K562 (cell line): Measurements from ENCODE around the gene AHCYL1. TPM values are rescaled to one million over a fixed set of nuclear protein-coding genes. Genes with fewer than 3 reads are reported as not detected.

Experiments used
- ATAC-seq: fragments of 200-7000 bp; cut with Tn5 transposase; 3 replicates; pipeline ENCODE4 v1.9.1; 2020; ENCODE audit warnings: moderate library complexity
- BruUV-seq: library from RNA; stranded (reverse); fragments of 400-500 nt; replicated peaks from 2 replicates; lab custom pipeline; 2021; lab: Mats Ljungman, UMichigan
- CTCF ChIA-PET: fragments of 300-600 bp; formaldehyde crosslinking; extraction: SDS; loops from one replicate; lab custom pipeline; 2021; ENCODE audit warnings: low intra/inter-chr PET ratio; lab: Yijun Ruan, JAX
- POLR2A ChIA-PET: fragments of 300-600, 350-650 bp; sonication (Branson Sonifier 250); formaldehyde crosslinking; extraction: SDS; loops from one replicate; lab custom pipeline; 2021; ENCODE audit warnings: antibody characterized with exemption, inconsistent platforms; lab: Yijun Ruan, JAX
- DNase-seq, 4 experiments: peaks; one replicate each; pipeline versions ENCODE4 v3.0.0 to v3.0.0-alpha.2; 2011 to 2018; ENCODE audit warnings: low spot score in 3 of 4, mixed read lengths in 3 of 4; ENCODE audit errors: extremely low read depth in 1 of 4
- FAIRE-seq: peaks from 2 replicates; lab custom pipeline; 2011; peaks lifted over from hg19 to GRCh38; lab: Jason Lieb, UNC
- H2AFZ ChIP-seq: 2 replicates; pipeline ENCODE4 v1.6.0; 2011; ENCODE audit warnings: low read depth, low read length, control low read depth, inconsistent platforms
- H3K27ac ChIP-seq: fragments of 200-600 bp; 3 replicates; pipeline ENCODE4 v1.8.0; 2011; ENCODE audit warnings: low read depth, mild to moderate bottlenecking, control low read depth, inconsistent platforms, low read length, moderate library complexity, mixed read lengths; ENCODE audit errors: extremely low read depth
- H3K27me3 ChIP-seq, 2 experiments: fragments of 300-600 bp in 1 of 2; 2 replicates in 1 of 2; 3 replicates in 1 of 2; pipeline versions ENCODE4 v1.6.0 to v1.8.0; 2011; ENCODE audit warnings: inconsistent platforms in 2 of 2, low read length in 2 of 2, mild to moderate bottlenecking in 1 of 2, mixed read lengths in 1 of 2, moderate library complexity in 1 of 2; ENCODE audit not compliant: control insufficient read depth in 2 of 2, insufficient read depth in 2 of 2
- H3K36me3 ChIP-seq: fragments of 300-600 bp; 3 replicates; pipeline ENCODE4 v1.8.0; 2011; ENCODE audit warnings: mild to moderate bottlenecking, low read length, inconsistent platforms; ENCODE audit not compliant: control insufficient read depth, insufficient read depth
- H3K4me1 ChIP-seq, 2 experiments: fragments of 200-600 bp in 1 of 2; replicated peaks in 1 of 2; 2 replicates in 1 of 2; 3 replicates in 1 of 2; pipeline versions ENCODE4 v1.5.1 to v1.8.0; 2011; ENCODE audit warnings: inconsistent platforms in 2 of 2, low read length in 2 of 2, mild to moderate bottlenecking in 1 of 2, mixed read lengths in 1 of 2, moderate library complexity in 1 of 2; ENCODE audit not compliant: control insufficient read depth in 2 of 2, insufficient read depth in 2 of 2
- H3K4me2 ChIP-seq: 2 replicates; pipeline ENCODE4 v1.6.1; 2011; ENCODE audit warnings: low read length, control low read depth, inconsistent platforms, mixed read lengths; ENCODE audit not compliant: insufficient read depth
- H3K4me3 ChIP-seq: fragments of 200-600 bp; sonication (generic), shearing (Covaris generic); 2 replicates; pipeline ENCODE4 v1.5.1; 2016; ENCODE audit warnings: control low read depth, inconsistent platforms
- H3K79me2 ChIP-seq: fragments of 200-600 bp; 3 replicates; pipeline ENCODE4 v1.8.0; 2011; ENCODE audit warnings: low read length, inconsistent platforms; ENCODE audit not compliant: control insufficient read depth, insufficient read depth
- H3K9ac ChIP-seq, 2 experiments: 2 replicates each; pipeline versions ENCODE4 v1.6.0 to v1.6.1; 2011; ENCODE audit warnings: low read depth in 2 of 2, low read length in 2 of 2, control low read depth in 1 of 2, inconsistent platforms in 1 of 2, mild to moderate bottlenecking in 1 of 2, mixed read lengths in 1 of 2; ENCODE audit not compliant: insufficient read depth in 1 of 2
- H3K9me1 ChIP-seq: one replicate; pipeline ENCODE4 v1.6.0; 2011; ENCODE audit warnings: inconsistent platforms, mild to moderate bottlenecking, low read length, moderate library complexity; ENCODE audit not compliant: control insufficient read depth, insufficient read depth
- H3K9me3 ChIP-seq: replicated peaks from 2 replicates; pipeline ENCODE4 v1.5.1; 2011; ENCODE audit warnings: low read depth, low read length, inconsistent platforms; ENCODE audit not compliant: control insufficient read depth, insufficient read depth
- H4K20me1 ChIP-seq: replicated peaks from 2 replicates; pipeline ENCODE4 v1.6.1; 2011; ENCODE audit warnings: low read length, inconsistent platforms, mixed read lengths; ENCODE audit not compliant: control insufficient read depth, insufficient read depth
- ATF4 ChIP-seq: fragments of 450-650 bp; formaldehyde crosslinking; IDR thresholded peaks from 2 replicates; pipeline ENCODE4 v1.4.0; 2022; ENCODE audit warnings: mild to moderate bottlenecking, moderate library complexity
- BCOR ChIP-seq: fragments of 450-650 bp; IDR thresholded peaks from 2 replicates; pipeline ENCODE4 v1.6.1; 2016
- CBX5 ChIP-seq: IDR thresholded peaks from 2 replicates; pipeline ENCODE4 v1.6.1; 2014; ENCODE audit warnings: low read depth, borderline replicate concordance
- ETV6 ChIP-seq, 3 experiments: fragments of 150-350 bp in 1 of 3; sonication (generic) in 1 of 3; formaldehyde crosslinking in 1 of 3; IDR thresholded peaks; 2 replicates each; pipeline versions ENCODE4 v1.6.1 to v1.8.0; 2014 to 2022; ENCODE audit warnings: borderline replicate concordance in 2 of 3, low read depth in 2 of 3, antibody characterized with exemption in 1 of 3, low read length in 1 of 3, mild to moderate bottlenecking in 1 of 3, missing genetic modification reagents in 1 of 3
- GABPB1 ChIP-seq: sonication (generic); formaldehyde crosslinking; IDR thresholded peaks from 2 replicates; pipeline ENCODE4 v1.8.0; 2022; ENCODE audit warnings: mild to moderate bottlenecking, missing genetic modification reagents
- HMG20B ChIP-seq: fragments of 250-450 bp; sonication (Bioruptor Pico); IDR thresholded peaks from 2 replicates; pipeline ENCODE4 v1.5.0; 2021; ENCODE audit warnings: mild to moderate bottlenecking
- HOXB6 ChIP-seq: fragments of 250-450 bp; sonication (Bioruptor Pico); IDR thresholded peaks from 2 replicates; pipeline ENCODE4 v1.5.1; 2022; ENCODE audit warnings: mild to moderate bottlenecking, borderline replicate concordance
- ILF3 ChIP-seq: fragments of 450-650 bp; IDR thresholded peaks from 2 replicates; pipeline ENCODE4 v1.6.1; 2018; ENCODE audit warnings: antibody characterized with exemption, mild to moderate bottlenecking, moderate library complexity, borderline replicate concordance
- MAFF ChIP-seq: IDR thresholded peaks from 2 replicates; pipeline ENCODE4 v1.6.1; 2012; ENCODE audit warnings: low read length, improper control_type of control experiment
- NUFIP1 ChIP-seq: fragments of 450-650 bp; IDR thresholded peaks from 2 replicates; pipeline ENCODE4 v1.6.1; 2018; ENCODE audit not compliant: partially characterized antibody
- PTTG1 ChIP-seq: fragments of 450-650 bp; IDR thresholded peaks from 2 replicates; pipeline ENCODE4 v1.6.1; 2016; ENCODE audit warnings: low read depth, mild to moderate bottlenecking, missing genetic modification characterization, missing compliant biosample characterization
- RUNX1 ChIP-seq: sonication (generic); IDR thresholded peaks from 2 replicates; pipeline ENCODE4 v1.6.1; 2016; ENCODE audit warnings: antibody characterized with exemption, low read depth
- TSC22D4 ChIP-seq: fragments of 450-650 bp; IDR thresholded peaks from 2 replicates; pipeline ENCODE4 v1.6.1; 2016; ENCODE audit warnings: missing genetic modification characterization, missing biosample characterization, control low read depth
- U2AF2 ChIP-seq: fragments of 200-400 bp; formaldehyde crosslinking; optimal IDR thresholded peaks from 2 replicates; pipeline ENCODE3; 2017; ENCODE audit warnings: low read depth, mild to moderate bottlenecking, low read length
- ZBED1 ChIP-seq: IDR thresholded peaks from 2 replicates; pipeline ENCODE4 v1.6.1; 2014
- ZFP1 ChIP-seq: fragments of 450-650 bp; formaldehyde crosslinking; IDR thresholded peaks from 2 replicates; pipeline ENCODE4 v1.4.0; 2020; ENCODE audit warnings: mild to moderate bottlenecking, mixed read lengths
- ZFX ChIP-seq: sonication (generic); formaldehyde crosslinking; IDR thresholded peaks from 2 replicates; pipeline ENCODE4 v1.8.0; 2022; ENCODE audit warnings: mild to moderate bottlenecking, missing genetic modification reagents, moderate library complexity
- ZNF239 ChIP-seq: fragments of 250-450 bp; sonication (Bioruptor Pico); IDR thresholded peaks from 2 replicates; pipeline ENCODE4 v1.4.0; 2020; ENCODE audit warnings: mild to moderate bottlenecking
- ZNF280B ChIP-seq: fragments of 250-450 bp; sonication (Bioruptor Pico); IDR thresholded peaks from 2 replicates; pipeline ENCODE4 v1.5.1; 2021; ENCODE audit warnings: mild to moderate bottlenecking
- ZNF57 ChIP-seq: fragments of 450-650 bp; formaldehyde crosslinking; IDR thresholded peaks from 2 replicates; pipeline ENCODE4 v1.4.0; 2020; ENCODE audit warnings: mild to moderate bottlenecking, moderate library complexity
- ZNF583 ChIP-seq: fragments of 250-450 bp; sonication (Bioruptor Pico); IDR thresholded peaks from 2 replicates; pipeline ENCODE4 v1.4.0; 2020
- WGBS: fragments of 100-300 bp; shearing (Covaris generic); methylation state at CpG from one replicate; pipeline ENCODE4 v1.1.6; 2016; ENCODE audit warnings: low coverage, mixed read lengths; ENCODE audit not compliant: insufficient coverage; ENCODE audit errors: missing lambda C conversion rate; 5-methylcytosine and 5-hydroxymethylcytosine counted together
- in situ Hi-C: fragments of 300-500 bp; cut with MboI; formaldehyde crosslinking; loops from 4 replicates; pipeline ENCODE4 v1.15.0; 2018; ENCODE audit warnings: inconsistent platforms, mixed read lengths
- intact Hi-C: fragments of 100-400 bp; cut with micrococcal nuclease; formaldehyde crosslinking; loops from 2 replicates; pipeline ENCODE4 v1.14.2; 2022
- polyA plus RNA-seq, 8 experiments: library from polyadenylated mRNA; depleted of rRNA in 4 of 8; stranded (reverse) in 5 of 8; unstranded in 3 of 8; fragments of >200 nt; fragmentation: Nextera tagmentation in 2 of 8; fragmentation: Illumina TruSeq in 1 of 8; extraction: Ambion mirVana in 2 of 8; extraction: Trizol in 1 of 8; gene quantifications; 2 replicates each; pipeline versions ENCODE4 v1.2.1 to v1.2.3, GENCODE V29; 2011 to 2014; ENCODE audit warnings: inconsistent platforms in 1 of 8, missing spikeins in 1 of 8
- total RNA-seq, 7 experiments: library from RNA; depleted of rRNA in 6 of 7; stranded (reverse); fragments of >200 nt in 6 of 7; fragmentation: Illumina TruSeq in 2 of 7; extraction: Trizol in 2 of 7; gene quantifications; 2 replicates each; pipeline versions ENCODE4 v1.2.1 to v1.2.3, GENCODE V29; 2011 to 2021; ENCODE audit warnings: low replicate concordance in 1 of 7

Gene AHCYL1
- total and polyA plus RNA-seq, 9 of the 15 experiments (the other 6 are each of a cell fraction or from before 2014, with no cell fraction given) = 27.3 to 118 (median 44.5) TPM

- Histone ChIP-seq H3K4me1 (peaks cover 9 to 32% of the 10 kb centered on the region in 2 experiments; a peak in 4 of 5 replicates), H3K36me3 (peaks cover 63% of the 10 kb centered on the region), H3K9me1 (no peaks in the 10 kb centered on the region), H3K4me2 (no peak overlapping the region), H2AFZ (no peak overlapping the region), H3K4me3 (no peak overlapping the region), H3K27ac (no peak overlapping the region), H3K9ac (no peak overlapping the region), H4K20me1 (peaks cover 8% of the 10 kb centered on the region; the same call in 1 of the 2 replicates), H3K27me3 (no peaks in the 10 kb centered on the region), H3K9me3 (no peaks in the 10 kb centered on the region), H3K79me2 (peaks cover 84% of the 10 kb centered on the region)
- intact Hi-C loops (no loop called here), in situ Hi-C loops (loop anchor here (5.0 kb wide), 2 partner anchors 347 to 442 kb away; partner anchors contain the start of gene GNAI3)
- POLR2A ChIA-PET = interaction anchor here (1.2 kb wide), 2 partner anchors 9 to 14 kb away, joined by 4 read pairs; no protein-coding TSS in a partner anchor
- WGBS = 79% methylated on average over 9 of the region's 9 CpGs
- ATAC-seq = no peak
- CTCF ChIA-PET = no interaction called here
- DNase-seq = no peak
- FAIRE-seq = no peak
- BruUV-seq = no TSS peak
- TF ChIP-seq TSC22D4 (tag) (no peak), U2AF2 (no peak), BCOR (no peak), NUFIP1 (no peak), MAFF (no peak), ETV6 (IDR thresholded peaks at IDR 0.05; ENCODE audit: borderline replicate concordance in 1 of 2, low read depth in 2 of 2, low read length in 1 of 2) (no peak), ETV6 (CRISPR knock-in tag; IDR thresholded peaks at IDR 0.05; ENCODE audit: borderline replicate concordance) (no peak), ATF4 (CRISPR knock-in tag) (peak; percentile 48; the same call in 1 of the 2 replicates), ZFX (CRISPR knock-in tag) (no peak), ZNF239 (CRISPR knock-in tag) (peak; percentile 24; the same call in 1 of the 2 replicates), CBX5 (no peak), PTTG1 (tag) (0 out of 2 replicates have a peak, but pooled peaks have one; percentile 17), ZNF583 (CRISPR knock-in tag) (no peak), ILF3 (no peak), ZBED1 (no peak), HOXB6 (no peak), ZNF280B (no peak), ZFP1 (CRISPR knock-in tag) (0 out of 2 replicates have a peak, but pooled peaks have one; percentile 31), RUNX1 (no peak), GABPB1 (CRISPR knock-in tag) (no peak), HMG20B (CRISPR knock-in tag) (no peak), ZNF57 (CRISPR knock-in tag) (no peak)
Measured at GRCh38 chr1:109989506-109990301, 5.1 kb downstream of the AHCYL1 start.
